Right atrium auricular region (tissue), 2 donors: ENCODE results near the gene ZNF423. TPM values are rescaled to one million over a fixed set of nuclear protein-coding genes. Genes with fewer than 3 reads are reported as not detected.

Experiments
- DNase-seq: peaks from one replicate; pipeline ENCODE4 v3.0.0-alpha.2; 2019; ENCODE audit warnings: low spot score
- H3K27ac ChIP-seq, 2 donors: fragments of 200-600 bp; sonication (generic); 1 replicate in 1 of 2; 2 replicates in 1 of 2; pipeline ENCODE4 v1.5.1; 2016 to 2019
- H3K27me3 ChIP-seq, 2 donors: fragments of 200-600 bp; sonication (generic); one replicate each; pipeline versions ENCODE4 v1.5.1 to v1.6.0; 2017 to 2019
- H3K36me3 ChIP-seq: fragments of 200-600 bp; sonication (generic); one replicate; pipeline ENCODE4 v1.5.1; 2016
- H3K4me1 ChIP-seq, 2 donors: fragments of 200-600 bp; sonication (generic); one replicate each; pipeline versions ENCODE4 v1.5.1 to v1.6.0; 2017 to 2019
- H3K4me3 ChIP-seq, 2 donors: fragments of 200-600 bp; sonication (generic); 1 replicate in 1 of 2; 2 replicates in 1 of 2; pipeline ENCODE4 v1.5.1; 2017 to 2019; ENCODE audit warnings: mild to moderate bottlenecking in 1 of 2, moderate library complexity in 1 of 2
- H3K9me3 ChIP-seq, 2 donors: fragments of 200-600 bp; sonication (generic); one replicate each; pipeline ENCODE4 v1.5.1; 2019
- total RNA-seq, 2 donors: library from RNA; depleted of rRNA; stranded (reverse); fragments of >200 nt; gene quantifications; one replicate each; pipeline ENCODE4 v1.1.0, GENCODE V29; 2016
- TF ChIP-seq, protein P1 (sequence below), 2 donors: fragments of 200-600 bp; sonication (generic); IDR thresholded peaks; one replicate each; pipeline ENCODE4 v1.5.1; 2019; ENCODE audit warnings: antibody characterized with exemption in 2 of 2

The ZNF423 gene
- total RNA-seq, 2 donors from 2014 or later, result 8.5 to 10.7 TPM

DNA sequence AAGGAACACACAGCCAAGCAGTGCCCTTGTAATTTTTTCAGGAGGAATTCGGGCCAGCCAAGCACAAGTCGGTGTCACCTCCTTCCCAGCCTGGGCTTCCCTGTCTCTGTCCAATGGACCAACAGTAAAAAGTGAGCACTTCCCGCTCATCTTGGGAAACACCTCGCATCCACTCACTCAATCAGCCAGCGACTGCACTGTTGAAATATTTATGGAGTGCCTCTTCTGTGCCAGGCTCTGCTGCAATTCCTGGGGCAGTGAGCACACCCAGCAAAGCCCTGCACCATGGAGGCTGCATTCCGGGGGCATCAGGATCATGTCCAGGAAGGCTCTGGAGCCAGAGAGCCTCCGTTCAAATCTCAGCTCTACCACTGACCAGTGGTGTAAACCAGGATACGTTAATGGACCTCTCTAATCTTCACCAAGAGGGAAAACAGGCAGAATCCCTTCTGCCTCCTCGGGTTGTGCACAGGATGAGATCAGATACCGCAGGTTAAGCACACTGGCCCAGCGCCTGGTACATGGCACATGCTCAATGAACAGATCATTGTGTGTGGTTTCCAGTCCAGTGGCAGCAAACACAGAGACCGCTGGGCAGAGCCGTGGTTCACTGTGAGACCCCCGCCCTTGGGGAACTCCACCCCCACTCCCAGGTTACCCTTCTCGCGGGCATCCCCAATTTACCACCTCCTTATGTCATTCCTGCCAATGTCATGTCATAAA, 194.3 kb downstream of the ZNF423 start:
- H3K4me3 ChIP-seq, result no peak overlapping the region

GRCh38 chr16:49660626-49661025, 195.3 kb downstream of the ZNF423 start:
- DNase-seq, result no peak
- Histone ChIP-seq H3K9me3 (no peaks in the 10 kb centered on the region), H3K27me3 (no peaks in the 10 kb centered on the region), H3K36me3 (no peaks in the 10 kb centered on the region), H3K4me3 (no peak overlapping the region), H3K27ac (no peak overlapping the region), H3K4me1 (peaks cover 0 to 40% of the 10 kb centered on the region in 2 donors)
- TF ChIP-seq, protein P1, sequence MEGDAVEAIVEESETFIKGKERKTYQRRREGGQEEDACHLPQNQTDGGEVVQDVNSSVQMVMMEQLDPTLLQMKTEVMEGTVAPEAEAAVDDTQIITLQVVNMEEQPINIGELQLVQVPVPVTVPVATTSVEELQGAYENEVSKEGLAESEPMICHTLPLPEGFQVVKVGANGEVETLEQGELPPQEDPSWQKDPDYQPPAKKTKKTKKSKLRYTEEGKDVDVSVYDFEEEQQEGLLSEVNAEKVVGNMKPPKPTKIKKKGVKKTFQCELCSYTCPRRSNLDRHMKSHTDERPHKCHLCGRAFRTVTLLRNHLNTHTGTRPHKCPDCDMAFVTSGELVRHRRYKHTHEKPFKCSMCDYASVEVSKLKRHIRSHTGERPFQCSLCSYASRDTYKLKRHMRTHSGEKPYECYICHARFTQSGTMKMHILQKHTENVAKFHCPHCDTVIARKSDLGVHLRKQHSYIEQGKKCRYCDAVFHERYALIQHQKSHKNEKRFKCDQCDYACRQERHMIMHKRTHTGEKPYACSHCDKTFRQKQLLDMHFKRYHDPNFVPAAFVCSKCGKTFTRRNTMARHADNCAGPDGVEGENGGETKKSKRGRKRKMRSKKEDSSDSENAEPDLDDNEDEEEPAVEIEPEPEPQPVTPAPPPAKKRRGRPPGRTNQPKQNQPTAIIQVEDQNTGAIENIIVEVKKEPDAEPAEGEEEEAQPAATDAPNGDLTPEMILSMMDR (IDR thresholded peaks at IDR 0.05), result no peak

More for the DNA sequence above, 194.3 kb downstream of the ZNF423 start:
- DNase-seq, result no peak
- TF ChIP-seq, protein P1 (IDR thresholded peaks at IDR 0.05), result no peak
- Histone ChIP-seq H3K27me3 (no peaks in the 10 kb centered on the region), H3K27ac (no peak overlapping the region), H3K36me3 (no peaks in the 10 kb centered on the region), H3K9me3 (no peaks in the 10 kb centered on the region), H3K4me1 (peaks cover 0 to 40% of the 10 kb centered on the region in 2 donors)

DNA sequence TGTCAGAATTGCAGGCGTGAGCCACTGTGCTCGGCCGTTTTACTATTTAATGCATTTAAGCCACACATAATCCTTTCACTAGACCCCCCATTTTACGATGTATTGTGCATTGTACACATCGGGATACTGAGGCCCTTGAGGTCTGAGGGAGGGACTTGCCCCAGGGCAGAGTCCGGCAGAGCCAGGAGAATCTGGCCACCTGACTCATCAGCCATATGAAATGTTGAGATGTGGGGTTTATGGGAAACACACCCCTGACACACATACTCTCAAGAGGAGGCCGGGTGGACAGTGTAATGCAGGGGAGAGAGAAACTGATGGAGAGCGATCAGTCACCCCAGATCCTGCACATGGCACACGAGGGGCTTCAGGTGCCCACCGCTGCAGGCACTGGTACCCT, 196.6 kb downstream of the ZNF423 start:
- Histone ChIP-seq H3K9me3 (no peaks in the 10 kb centered on the region), H3K4me1 (peaks cover 0 to 35% of the 10 kb centered on the region in 2 donors), H3K36me3 (no peaks in the 10 kb centered on the region), H3K27me3 (no peaks in the 10 kb centered on the region), H3K4me3 (no peak overlapping the region), H3K27ac (no peak overlapping the region)
- TF ChIP-seq, protein P1 (IDR thresholded peaks at IDR 0.05), result no peak
- DNase-seq, result no peak

DNA sequence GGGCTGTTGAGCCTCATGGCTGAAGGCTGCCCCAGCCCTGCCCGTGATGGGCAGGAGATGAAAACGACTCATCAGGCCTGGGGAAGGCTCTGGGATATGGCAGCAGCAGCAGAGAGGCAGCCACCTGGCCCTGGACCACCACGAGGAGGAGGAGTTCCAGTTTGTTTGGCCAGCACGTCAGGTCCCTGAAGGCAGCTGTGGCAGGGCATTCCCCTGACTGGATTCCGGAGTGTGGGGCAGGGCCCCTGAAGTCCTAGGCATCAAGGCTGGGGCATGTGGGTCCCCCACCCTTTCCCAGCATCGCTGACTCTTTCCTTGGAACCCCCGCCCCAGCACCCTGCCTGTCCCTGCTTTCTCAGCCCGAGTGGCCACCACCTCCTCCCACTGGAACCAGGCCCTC, 197.4 kb downstream of the ZNF423 start:
- Histone ChIP-seq H3K36me3 (no peaks in the 10 kb centered on the region), H3K9me3 (no peaks in the 10 kb centered on the region), H3K27me3 (no peaks in the 10 kb centered on the region), H3K4me3 (no peak overlapping the region), H3K4me1 (peaks cover 0 to 26% of the 10 kb centered on the region in 2 donors), H3K27ac (no peak overlapping the region)
- TF ChIP-seq, protein P1 (IDR thresholded peaks at IDR 0.05), result no peak
- DNase-seq, result no peak

- no peaks in the 10 kb centered on the region for H3K36me3 ChIP-seq
- TF ChIP-seq, protein P1 (IDR thresholded peaks at IDR 0.05), result no peak
- no peak overlapping the region for H3K27ac ChIP-seq
- H3K4me3 ChIP-seq, result no peak overlapping the region
- no peaks in the 10 kb centered on the region for H3K9me3 ChIP-seq
- peaks cover 0 to 20% of the 10 kb centered on the region in 2 donors for H3K4me1 ChIP-seq
- no peak for DNase-seq
- no peaks in the 10 kb centered on the region for H3K27me3 ChIP-seq
Measured at GRCh38 chr16:49657736-49658465, 198.0 kb downstream of the ZNF423 start.
